GM12874 (cell line): ENCODE data around the gene ITPKB.

ENCODE experiments used
- TF ChIP-seq, protein P1 (sequence below): IDR thresholded peaks from 2 replicates; pipeline ENCODE4 v1.5.1; 2011; ENCODE audit warnings: low read depth, mild to moderate bottlenecking, control low read depth, low read length, moderate library complexity; ENCODE audit not compliant: insufficient read depth

ITPKB gene

GRCh38 chr1:226662642-226663326 lies 76.3 kb downstream of the ITPKB start:
- TF ChIP-seq, protein P1, sequence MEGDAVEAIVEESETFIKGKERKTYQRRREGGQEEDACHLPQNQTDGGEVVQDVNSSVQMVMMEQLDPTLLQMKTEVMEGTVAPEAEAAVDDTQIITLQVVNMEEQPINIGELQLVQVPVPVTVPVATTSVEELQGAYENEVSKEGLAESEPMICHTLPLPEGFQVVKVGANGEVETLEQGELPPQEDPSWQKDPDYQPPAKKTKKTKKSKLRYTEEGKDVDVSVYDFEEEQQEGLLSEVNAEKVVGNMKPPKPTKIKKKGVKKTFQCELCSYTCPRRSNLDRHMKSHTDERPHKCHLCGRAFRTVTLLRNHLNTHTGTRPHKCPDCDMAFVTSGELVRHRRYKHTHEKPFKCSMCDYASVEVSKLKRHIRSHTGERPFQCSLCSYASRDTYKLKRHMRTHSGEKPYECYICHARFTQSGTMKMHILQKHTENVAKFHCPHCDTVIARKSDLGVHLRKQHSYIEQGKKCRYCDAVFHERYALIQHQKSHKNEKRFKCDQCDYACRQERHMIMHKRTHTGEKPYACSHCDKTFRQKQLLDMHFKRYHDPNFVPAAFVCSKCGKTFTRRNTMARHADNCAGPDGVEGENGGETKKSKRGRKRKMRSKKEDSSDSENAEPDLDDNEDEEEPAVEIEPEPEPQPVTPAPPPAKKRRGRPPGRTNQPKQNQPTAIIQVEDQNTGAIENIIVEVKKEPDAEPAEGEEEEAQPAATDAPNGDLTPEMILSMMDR = no peak

GRCh38 chr1:226661965-226662364 lies 77.1 kb downstream of the ITPKB start:
- TF ChIP-seq, protein P1 = no peak

- TF ChIP-seq, protein P1 = no peak
These were observed 77.8 kb downstream of the ITPKB start for GRCh38 chr1:226661271-226661670.

GRCh38 chr1:226660410-226661182 lies 78.5 kb downstream of the ITPKB start:
- TF ChIP-seq, protein P1 = no peak

DNA sequence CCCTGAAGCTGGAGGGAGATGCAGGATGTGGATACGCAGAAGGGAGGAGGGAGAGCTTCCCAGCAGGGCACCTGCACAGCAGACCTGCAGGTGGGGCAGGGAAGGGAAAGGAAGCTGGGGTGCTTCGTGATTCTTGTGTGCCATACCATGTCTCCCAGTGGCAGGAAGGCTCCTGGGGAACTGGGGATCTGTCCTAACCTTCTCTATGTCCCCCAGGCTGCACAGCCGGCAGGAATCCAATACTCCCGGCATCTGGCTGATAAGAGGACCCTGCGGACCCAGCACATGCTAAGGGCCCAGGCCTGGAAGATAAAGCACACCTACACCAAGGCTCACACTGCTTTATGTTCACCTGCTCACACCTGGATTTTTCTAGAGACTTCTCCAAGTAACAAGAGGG lies 79.4 kb downstream of the ITPKB start:
- TF ChIP-seq, protein P1 = no peak

- TF ChIP-seq, protein P1 = no peak
These were observed 79.9 kb downstream of the ITPKB start for GRCh38 chr1:226659136-226659535.

GRCh38 chr1:226658546-226659125 lies 80.4 kb downstream of the ITPKB start:
- TF ChIP-seq, protein P1 = no peak
